D721Med (cell line): ENCODE data around the gene VWA3B.

Experiments used
- DNase-seq: peaks from one replicate; pipeline ENCODE4 v3.0.0; 2011; ENCODE audit warnings: low spot score; ENCODE audit not compliant: insufficient read length
- FAIRE-seq: peaks from 2 replicates; lab custom pipeline; 2011; peaks lifted over from hg19 to GRCh38; lab: Jason Lieb, UNC
- CTCF ChIP-seq: IDR thresholded peaks from 2 replicates; pipeline ENCODE4 v1.5.1; 2012; ENCODE audit warnings: mild to moderate bottlenecking, control low read depth; ENCODE audit not compliant: insufficient read depth; ENCODE audit errors: missing control alignments

The VWA3B gene

GRCh38 chr2:98308532-98308931 is 221.6 kb downstream of the VWA3B start:
- DNase-seq (no peak), FAIRE-seq (no peak)
- TF ChIP-seq CTCF: no peak

GRCh38 chr2:98309580-98309979 is 222.6 kb downstream of the VWA3B start:
- no peak for TF ChIP-seq CTCF
- FAIRE-seq (no peak), DNase-seq (no peak)

DNA sequence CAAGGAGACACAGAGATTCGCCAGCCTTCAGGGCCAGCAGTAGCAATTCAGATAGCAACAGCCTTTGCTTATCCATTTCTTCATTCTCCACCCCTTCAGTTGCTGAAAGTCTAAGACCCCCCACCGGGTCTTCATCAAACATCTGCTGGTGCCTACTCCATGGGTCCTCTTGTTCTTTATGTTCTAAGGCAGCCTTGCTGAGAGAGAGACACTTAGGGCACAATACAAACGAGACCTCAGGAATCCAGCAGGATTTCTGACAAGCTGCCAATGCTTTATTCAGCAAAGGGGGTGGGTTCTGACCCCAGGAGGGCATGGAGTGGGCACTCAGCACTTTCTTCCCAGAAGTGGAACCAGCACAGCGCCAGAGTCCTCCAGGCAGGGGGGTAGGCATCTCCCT is 223.0 kb downstream of the VWA3B start:
- FAIRE-seq (no peak), DNase-seq (no peak)
- TF ChIP-seq CTCF: no peak

DNA sequence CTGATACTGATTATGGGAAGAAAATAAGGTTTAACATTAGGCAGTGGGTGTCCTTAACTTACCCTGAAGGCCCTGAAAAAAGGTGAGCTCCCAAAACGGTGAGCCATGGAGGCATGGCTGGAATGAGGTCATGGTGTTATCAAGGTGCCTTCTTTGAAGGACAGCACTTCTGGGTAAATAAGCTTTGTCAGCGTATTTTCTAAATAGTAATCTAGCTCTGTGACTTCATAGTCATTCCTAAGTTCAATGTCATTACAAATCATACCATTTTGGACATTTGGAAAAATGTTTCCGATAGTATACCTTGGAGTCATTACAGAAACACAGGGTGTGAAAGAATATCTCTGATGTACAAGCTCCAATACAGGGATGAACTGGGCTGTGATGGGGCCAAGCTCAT is 224.1 kb downstream of the VWA3B start:
- FAIRE-seq: no peak
- no peak for TF ChIP-seq CTCF
- no peak for DNase-seq

GRCh38 chr2:98311771-98312545 is 225.0 kb downstream of the VWA3B start:
- FAIRE-seq: no peak
- TF ChIP-seq CTCF: no peak
- no peak for DNase-seq

GRCh38 chr2:98313492-98314250 is 226.7 kb downstream of the VWA3B start:
- FAIRE-seq (no peak), DNase-seq (no peak)
- TF ChIP-seq CTCF: no peak

GRCh38 chr2:98314251-98314650 is 227.3 kb downstream of the VWA3B start:
- DNase-seq (no peak), FAIRE-seq (no peak)
- TF ChIP-seq CTCF: no peak
